ENCODE results near the gene RAPGEF6. TPM values are rescaled to one million over a fixed set of nuclear protein-coding genes. Genes with fewer than 3 reads are reported as not detected.

Gene RAPGEF6
- total RNA-seq, 2 experiments from 2014 or later = 34.5 to 37.3 TPM

DNA sequence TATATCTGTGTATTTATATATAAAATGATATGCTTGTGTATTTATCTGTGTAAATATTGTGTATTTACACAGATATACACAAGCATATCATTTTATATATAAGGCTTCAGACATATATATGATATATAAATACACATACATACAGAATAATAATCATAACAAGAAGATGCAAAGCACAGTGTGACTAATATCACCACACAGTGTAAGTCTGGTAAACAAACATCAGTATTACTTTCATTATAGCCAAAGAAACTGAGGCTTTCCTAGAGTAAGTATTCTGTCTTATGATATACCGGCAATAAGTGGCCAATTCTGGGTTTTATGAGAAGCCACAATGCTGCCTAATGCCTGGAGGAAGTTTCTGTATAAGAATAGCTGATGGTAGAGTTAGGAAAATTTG, 29.9 kb upstream of the RAPGEF6 start:
- Mint-ChIP-seq H3K9me3 (no peaks in the 10 kb centered on the region), H3K27me3 (ENCODE audit: low read depth) (no peaks in the 10 kb centered on the region), H3K36me3 (ENCODE audit: low read depth) (peaks cover 22% of the 10 kb centered on the region), H3K4me3 (no peak overlapping the region), H3K27ac (no peak overlapping the region), H3K4me1 (ENCODE audit: low read depth) (no peaks in the 10 kb centered on the region)
- no peak for DNase-seq
- intact Hi-C loops (cut with micrococcal nuclease) = no loop called here
- CTCF ChIA-PET = interaction anchor here (0.6 to 1.0 kb wide), 2 partner anchors 8 to 12 kb away, joined by 3 read pairs; no protein-coding TSS in a partner anchor

DNA sequence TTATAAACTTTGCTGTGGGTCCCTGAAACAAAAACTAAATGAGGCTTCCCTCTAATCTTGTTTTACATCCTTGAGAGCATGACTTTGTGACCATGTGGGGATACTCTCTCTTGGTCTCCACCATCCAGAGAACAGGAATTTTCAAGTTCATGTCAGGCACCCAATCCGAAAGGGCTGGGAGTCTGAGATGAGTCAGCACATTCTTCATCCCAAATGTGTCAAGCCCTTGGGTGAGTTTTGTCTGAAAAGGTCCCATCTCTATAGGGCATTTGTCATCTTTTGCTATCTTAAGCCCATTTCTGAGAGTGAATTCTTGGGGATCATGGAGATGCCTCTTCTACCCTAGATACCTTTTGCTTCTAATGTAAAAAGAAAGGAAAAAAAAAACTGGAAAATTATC, 26.9 kb upstream of the RAPGEF6 start:
- no peak overlapping the region for H3K4me3 Mint-ChIP-seq
- H3K9me3 Mint-ChIP-seq = no peaks in the 10 kb centered on the region
- H3K27ac Mint-ChIP-seq = no peak overlapping the region
- intact Hi-C loops (cut with micrococcal nuclease) = no loop called here
- peaks cover 3% of the 10 kb centered on the region for H3K4me1 Mint-ChIP-seq (ENCODE audit: low read depth)
- no peaks in the 10 kb centered on the region for H3K27me3 Mint-ChIP-seq (ENCODE audit: low read depth)
- H3K36me3 Mint-ChIP-seq (ENCODE audit: low read depth) = peaks cover 22% of the 10 kb centered on the region
- no peak for DNase-seq
- CTCF ChIA-PET = no interaction called here

DNA sequence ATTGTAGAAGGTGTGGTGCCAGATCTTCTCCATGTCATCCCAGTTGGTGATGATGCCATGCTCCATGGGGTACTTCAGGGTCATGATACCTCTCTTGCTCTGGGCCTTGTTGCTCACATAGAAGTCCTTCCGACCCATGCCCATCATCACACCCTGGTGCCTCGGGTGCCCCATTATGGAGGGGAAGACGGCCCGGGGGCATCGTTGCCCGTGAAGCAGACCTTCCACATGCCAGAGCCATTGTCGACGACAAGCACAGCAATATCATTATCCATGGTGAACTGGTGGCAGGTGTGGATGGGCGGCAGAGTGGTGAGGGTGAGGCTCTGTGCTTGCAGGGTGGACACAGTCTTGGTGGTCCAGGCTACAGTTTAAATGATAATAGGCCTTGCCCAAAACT, 24.8 kb upstream of the RAPGEF6 start:
- no peaks in the 10 kb centered on the region for H3K27me3 Mint-ChIP-seq (ENCODE audit: low read depth)

DNA sequence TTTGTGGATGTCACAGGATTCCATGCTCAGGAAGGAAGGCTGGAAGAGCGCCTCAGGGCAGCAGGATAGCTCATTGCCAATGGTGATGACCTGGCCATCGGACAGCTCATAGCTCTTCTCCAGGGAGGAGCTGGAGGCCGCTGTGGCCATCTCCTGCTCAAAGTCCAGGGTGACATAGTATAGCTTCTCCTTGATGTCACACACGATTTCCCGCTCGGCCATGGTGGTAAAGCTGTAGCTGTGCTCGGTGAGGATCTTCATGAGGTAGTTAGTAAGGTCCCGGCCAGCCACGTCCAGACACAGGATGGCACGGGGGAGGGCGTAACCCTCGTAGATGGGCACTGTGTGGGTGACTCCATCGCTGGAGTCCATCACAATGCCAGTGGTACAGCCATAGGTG, 24.3 kb upstream of the RAPGEF6 start:
- no peak for DNase-seq
- H3K4me1 Mint-ChIP-seq (ENCODE audit: low read depth) = peaks cover 6% of the 10 kb centered on the region
- no peaks in the 10 kb centered on the region for H3K9me3 Mint-ChIP-seq
- CTCF ChIA-PET = no interaction called here
- no peak overlapping the region for H3K27ac Mint-ChIP-seq
- intact Hi-C loops (cut with micrococcal nuclease) = no loop called here
- H3K36me3 Mint-ChIP-seq (ENCODE audit: low read depth) = peaks cover 25% of the 10 kb centered on the region
- no peak overlapping the region for H3K4me3 Mint-ChIP-seq
- H3K27me3 Mint-ChIP-seq (ENCODE audit: low read depth) = no peaks in the 10 kb centered on the region

More for the DNA sequence above, 24.8 kb upstream of the RAPGEF6 start:
- intact Hi-C loops (cut with micrococcal nuclease) = no loop called here
- H3K4me3 Mint-ChIP-seq = no peak overlapping the region
- no peak overlapping the region for H3K27ac Mint-ChIP-seq
- H3K36me3 Mint-ChIP-seq (ENCODE audit: low read depth) = peaks cover 22% of the 10 kb centered on the region
- DNase-seq = no peak
- no peaks in the 10 kb centered on the region for H3K9me3 Mint-ChIP-seq
- CTCF ChIA-PET = no interaction called here
- H3K4me1 Mint-ChIP-seq (ENCODE audit: low read depth) = peaks cover 6% of the 10 kb centered on the region

DNA sequence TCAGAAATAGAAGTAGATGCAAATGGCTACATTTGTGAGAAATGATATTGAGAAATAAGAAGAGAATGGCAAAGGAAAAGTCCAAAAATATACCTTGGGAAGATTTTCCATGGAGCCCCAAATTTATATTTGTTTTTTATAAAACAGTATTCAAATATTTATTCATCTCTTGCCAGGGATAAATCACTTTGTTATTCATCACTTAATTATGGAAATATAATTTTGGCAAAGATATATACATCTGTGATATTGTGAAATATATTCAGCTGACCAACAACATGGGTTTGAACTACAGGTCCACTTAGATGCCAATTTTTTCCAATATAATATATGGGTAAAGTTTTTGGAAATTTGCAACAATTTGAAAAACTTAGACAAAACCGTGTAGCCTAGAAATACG, 19.7 kb upstream of the RAPGEF6 start:
- no peaks in the 10 kb centered on the region for H3K27me3 Mint-ChIP-seq (ENCODE audit: low read depth)
- no peak for DNase-seq
- H3K4me3 Mint-ChIP-seq = no peak overlapping the region
- CTCF ChIA-PET = no interaction called here
- no peaks in the 10 kb centered on the region for H3K9me3 Mint-ChIP-seq
- H3K4me1 Mint-ChIP-seq (ENCODE audit: low read depth) = peaks cover 6% of the 10 kb centered on the region
- H3K27ac Mint-ChIP-seq = no peak overlapping the region
- H3K36me3 Mint-ChIP-seq (ENCODE audit: low read depth) = peaks cover 29% of the 10 kb centered on the region
- intact Hi-C loops (cut with micrococcal nuclease) = no loop called here

DNA sequence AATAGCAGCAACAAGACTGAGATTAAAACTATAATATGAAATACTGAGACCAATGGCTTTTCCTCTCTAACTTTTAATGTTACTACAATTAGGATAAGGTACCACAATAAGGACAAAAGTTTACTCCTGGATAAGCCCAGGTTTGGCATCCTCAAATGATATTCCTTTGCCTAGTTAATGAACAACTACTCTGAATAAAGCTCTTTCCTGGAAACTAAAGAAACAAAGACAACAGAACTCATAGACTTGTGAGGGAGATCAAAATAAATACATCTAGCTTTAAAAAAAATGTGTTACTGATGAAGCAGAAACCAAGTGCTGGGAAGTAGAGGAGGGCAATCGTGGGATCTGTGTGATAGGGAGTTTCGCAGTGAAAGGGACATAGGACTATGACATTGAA, 19.3 kb upstream of the RAPGEF6 start:
- peaks cover 6% of the 10 kb centered on the region for H3K4me1 Mint-ChIP-seq (ENCODE audit: low read depth)
- H3K9me3 Mint-ChIP-seq = no peaks in the 10 kb centered on the region
- no peak for DNase-seq
- no peak overlapping the region for H3K27ac Mint-ChIP-seq
- H3K4me3 Mint-ChIP-seq = no peak overlapping the region
- intact Hi-C loops (cut with micrococcal nuclease) = no loop called here
- CTCF ChIA-PET = no interaction called here
- H3K36me3 Mint-ChIP-seq (ENCODE audit: low read depth) = peaks cover 27% of the 10 kb centered on the region
- no peaks in the 10 kb centered on the region for H3K27me3 Mint-ChIP-seq (ENCODE audit: low read depth)

DNA sequence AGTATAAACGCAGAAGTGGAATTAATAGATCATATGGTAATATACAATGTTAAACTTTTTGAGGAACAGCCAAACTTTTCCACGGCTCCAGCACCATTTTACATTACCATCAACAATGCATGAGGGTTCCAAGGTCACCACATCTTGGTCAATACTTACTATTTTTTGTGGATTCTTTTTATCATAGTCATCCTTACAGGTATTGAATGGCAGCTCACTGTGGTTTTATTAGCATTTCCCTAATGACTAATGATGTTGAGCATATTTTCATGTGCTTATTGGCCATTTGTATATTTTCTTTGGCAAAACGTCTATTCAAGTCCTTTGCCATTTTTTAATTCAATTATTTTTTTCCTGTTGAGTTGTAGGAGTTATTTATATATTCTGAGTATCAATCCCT, 14.1 kb upstream of the RAPGEF6 start:
- no peak for DNase-seq
- peaks cover 28% of the 10 kb centered on the region for H3K36me3 Mint-ChIP-seq (ENCODE audit: low read depth)
- no peaks in the 10 kb centered on the region for H3K4me1 Mint-ChIP-seq (ENCODE audit: low read depth)
- H3K27ac Mint-ChIP-seq = no peak overlapping the region
- no peak overlapping the region for H3K4me3 Mint-ChIP-seq
- no peaks in the 10 kb centered on the region for H3K9me3 Mint-ChIP-seq
- CTCF ChIA-PET = no interaction called here
- intact Hi-C loops (cut with micrococcal nuclease) = no loop called here
- H3K27me3 Mint-ChIP-seq (ENCODE audit: low read depth) = no peaks in the 10 kb centered on the region

DNA sequence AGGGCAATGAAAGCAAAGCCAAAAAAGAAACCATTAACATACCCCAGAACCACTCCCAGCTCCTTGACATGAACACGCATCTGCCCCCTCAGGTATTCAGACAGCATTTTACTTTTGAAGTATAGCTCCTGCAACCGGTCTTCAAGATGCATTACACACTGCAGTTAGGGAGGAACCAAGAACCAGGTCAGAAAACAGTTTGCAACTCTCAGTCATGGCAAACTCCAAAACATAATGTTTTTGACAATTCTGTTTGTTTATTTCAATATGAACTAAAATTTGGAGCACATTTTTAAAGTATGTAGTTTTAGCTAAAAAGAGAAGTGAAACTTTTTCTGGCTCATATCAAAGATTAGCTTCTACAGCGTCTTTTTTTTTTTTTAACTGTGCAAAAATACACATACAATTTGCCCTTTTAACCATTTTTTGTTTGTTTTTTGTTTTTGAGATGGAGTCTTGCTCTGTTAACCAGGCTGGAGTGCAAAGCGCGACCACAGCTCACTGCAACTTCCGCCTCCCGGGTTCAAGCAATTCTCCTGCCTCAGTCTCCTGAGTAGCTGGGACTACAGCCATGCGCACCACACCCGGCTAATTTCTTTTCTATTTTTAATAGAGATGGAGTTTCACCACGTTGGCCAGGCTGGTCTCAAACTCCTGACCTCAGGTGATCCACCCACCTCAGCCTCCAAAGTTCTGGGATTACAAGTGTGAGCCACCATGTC, 12.2 kb upstream of the RAPGEF6 start:
- Mint-ChIP-seq H3K9me3 (no peaks in the 10 kb centered on the region), H3K36me3 (ENCODE audit: low read depth) (peaks cover 24% of the 10 kb centered on the region), H3K27ac (no peak overlapping the region), H3K4me3 (no peak overlapping the region), H3K4me1 (ENCODE audit: low read depth) (no peaks in the 10 kb centered on the region), H3K27me3 (ENCODE audit: low read depth) (no peaks in the 10 kb centered on the region)
- DNase-seq = no peak
- intact Hi-C loops (cut with micrococcal nuclease) = no loop called here
- CTCF ChIA-PET = interaction anchor here (0.6 to 1.3 kb wide), 2 partner anchors 33 to 158 kb away, joined by 3 read pairs; no protein-coding TSS in a partner anchor

DNA sequence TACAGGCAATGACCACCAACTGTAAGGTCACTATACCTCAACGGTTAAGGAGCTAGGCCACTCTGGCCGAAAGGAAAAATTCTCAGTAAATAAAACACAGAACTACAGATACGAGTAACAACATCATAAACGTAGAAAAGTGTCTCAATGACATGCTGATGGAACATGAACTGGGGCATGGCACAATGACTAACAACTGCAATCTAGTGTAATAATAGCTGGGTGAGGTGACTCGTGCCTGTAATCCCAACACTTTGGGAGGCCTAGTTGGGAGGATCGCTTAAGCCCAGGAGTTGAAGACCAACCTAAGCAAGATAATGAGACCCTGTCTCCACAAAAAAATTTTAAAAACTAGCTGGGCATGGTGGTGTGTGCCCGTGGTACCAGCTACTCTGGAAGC, 9.8 kb upstream of the RAPGEF6 start:
- intact Hi-C loops (cut with micrococcal nuclease) = no loop called here
- Mint-ChIP-seq H3K4me3 (no peak overlapping the region), H3K36me3 (ENCODE audit: low read depth) (peaks cover 10% of the 10 kb centered on the region), H3K27me3 (ENCODE audit: low read depth) (no peaks in the 10 kb centered on the region), H3K9me3 (no peaks in the 10 kb centered on the region), H3K27ac (no peak overlapping the region), H3K4me1 (ENCODE audit: low read depth) (peaks cover 11% of the 10 kb centered on the region)
- CTCF ChIA-PET = interaction anchor here (0.7 kb wide), 1 partner anchor 62 kb away, joined by 3 read pairs; no protein-coding TSS in a partner anchor
- DNase-seq = no peak

DNA sequence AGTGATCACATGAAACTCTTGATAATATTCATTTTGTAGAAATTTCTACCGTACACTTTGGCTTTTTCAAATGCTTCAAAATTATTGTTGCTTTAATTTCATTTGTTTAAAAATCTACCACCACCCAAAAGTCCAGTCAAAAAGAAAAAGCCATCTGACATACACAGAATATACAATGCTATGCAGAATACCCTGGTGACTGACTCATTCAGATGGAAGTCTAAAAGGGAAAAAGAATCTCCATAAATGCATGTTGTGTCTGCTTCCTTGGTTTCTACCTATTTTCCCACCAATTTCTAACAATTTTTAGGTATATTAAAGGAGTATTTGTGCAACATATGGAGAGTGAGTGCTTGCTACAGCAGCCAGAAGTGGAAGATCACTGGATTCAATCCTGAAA, 9.3 kb upstream of the RAPGEF6 start:
- no peak for DNase-seq
- Mint-ChIP-seq H3K9me3 (no peaks in the 10 kb centered on the region), H3K4me3 (no peak overlapping the region), H3K27me3 (ENCODE audit: low read depth) (no peaks in the 10 kb centered on the region), H3K27ac (no peak overlapping the region), H3K36me3 (ENCODE audit: low read depth) (peaks cover 8% of the 10 kb centered on the region), H3K4me1 (ENCODE audit: low read depth) (peaks cover 15% of the 10 kb centered on the region)
- intact Hi-C loops (cut with micrococcal nuclease) = no loop called here
- CTCF ChIA-PET = no interaction called here

DNA sequence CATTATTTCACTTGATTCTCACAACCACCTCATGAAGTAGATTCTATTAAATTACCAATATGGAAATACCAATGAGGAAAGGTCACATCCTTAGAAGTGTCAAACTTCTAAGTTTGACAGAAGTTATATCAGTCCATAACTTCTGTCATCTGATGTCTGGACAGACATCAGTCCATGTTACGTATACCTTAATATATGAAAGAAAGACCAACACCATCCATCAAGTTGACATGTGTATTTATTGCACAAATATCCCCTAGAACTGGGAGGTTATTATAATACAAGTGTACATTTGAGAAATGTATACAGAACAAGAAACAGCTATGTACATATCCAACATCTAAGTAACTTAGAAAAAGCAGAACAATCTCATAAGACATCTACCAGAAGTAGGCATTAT, 6.5 kb upstream of the RAPGEF6 start:
- intact Hi-C loops (cut with micrococcal nuclease) = no loop called here

DNA sequence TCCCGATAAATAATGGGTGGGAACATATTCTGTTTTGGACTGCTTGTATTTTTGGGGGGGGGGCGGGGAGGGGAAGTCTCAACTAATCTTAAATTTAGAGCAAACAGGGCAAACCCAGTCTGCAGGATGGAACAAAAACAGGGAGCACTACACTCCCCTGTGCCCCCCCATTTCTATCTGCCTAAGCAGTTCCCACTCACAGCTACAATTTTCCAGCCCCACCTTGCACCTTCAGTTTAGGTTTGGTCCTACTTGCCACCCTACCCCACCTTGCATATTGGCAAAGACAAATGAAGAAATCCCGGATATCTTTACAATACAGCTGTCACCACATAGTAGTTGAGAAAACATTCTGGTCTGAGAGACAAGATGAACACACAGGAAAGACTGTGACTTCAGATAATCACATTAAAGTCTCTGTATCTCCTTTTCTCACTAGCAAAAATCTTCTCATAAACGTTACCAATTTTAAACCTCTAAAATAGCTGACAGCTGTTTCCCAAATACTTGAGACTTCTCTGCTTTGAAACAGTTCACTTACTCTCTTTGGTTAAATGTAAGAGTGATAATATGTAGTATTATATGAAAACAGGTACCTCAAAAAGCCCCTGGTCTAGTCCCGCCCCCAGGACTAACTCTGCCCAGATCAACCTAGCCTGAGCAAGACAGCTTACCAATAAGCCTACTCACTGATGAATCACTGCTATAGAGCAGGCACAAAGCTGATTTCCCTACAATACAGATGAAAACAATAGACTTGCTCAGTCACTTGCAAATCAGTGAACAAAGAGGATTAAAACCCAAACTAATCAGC, 5.2 kb upstream of the RAPGEF6 start:
- Mint-ChIP-seq H3K9me3 (no peaks in the 10 kb centered on the region), H3K36me3 (ENCODE audit: low read depth) (peaks cover 5% of the 10 kb centered on the region), H3K4me1 (ENCODE audit: low read depth) (peaks cover 29% of the 10 kb centered on the region), H3K4me3 (peak overlapping the region; percentile 59), H3K27ac (peak overlapping the region; percentile 94), H3K27me3 (ENCODE audit: low read depth) (no peaks in the 10 kb centered on the region)
- intact Hi-C loops (cut with micrococcal nuclease) = loop anchor here (1.0 kb wide), 4 partner anchors 104 to 380 kb away; partner anchors contain the start of gene FNIP1
- peak; percentile 90 for DNase-seq
- CTCF ChIA-PET = interaction anchor here (1.1 to 1.8 kb wide), 3 partner anchors 16 to 425 kb away, joined by 3 to 5 read pairs (median 5); no protein-coding TSS in a partner anchor

More for the DNA sequence above, 6.5 kb upstream of the RAPGEF6 start:
- no peak for DNase-seq
- CTCF ChIA-PET = interaction anchor here (0.7 to 1.8 kb wide), 4 partner anchors 15 to 528 kb away, joined by 3 to 5 read pairs (median 3); no protein-coding TSS in a partner anchor
- Mint-ChIP-seq H3K36me3 (ENCODE audit: low read depth) (peaks cover 5% of the 10 kb centered on the region), H3K4me3 (no peak overlapping the region), H3K9me3 (no peaks in the 10 kb centered on the region), H3K27me3 (ENCODE audit: low read depth) (no peaks in the 10 kb centered on the region), H3K4me1 (ENCODE audit: low read depth) (peaks cover 25% of the 10 kb centered on the region), H3K27ac (peak overlapping the region; percentile 94)
